GM18502 (cell line): Measurements from ENCODE around the gene CCDC12.

ENCODE experiments used
- ATAC-seq: cut with Tn5 transposase; IDR thresholded peaks from one replicate; pipeline ENCODE4 v1.9.1; 2021; ENCODE audit warnings: mild to moderate bottlenecking; ENCODE audit not compliant: unreplicated experiment, poor library complexity

Gene CCDC12

GRCh38 chr3:47008234-47008796, 31.8 kb upstream of the CCDC12 start:
- ATAC-seq = no peak

- no peak for ATAC-seq
These were observed 31.1 kb upstream of the CCDC12 start for GRCh38 chr3:47007482-47008233.

DNA sequence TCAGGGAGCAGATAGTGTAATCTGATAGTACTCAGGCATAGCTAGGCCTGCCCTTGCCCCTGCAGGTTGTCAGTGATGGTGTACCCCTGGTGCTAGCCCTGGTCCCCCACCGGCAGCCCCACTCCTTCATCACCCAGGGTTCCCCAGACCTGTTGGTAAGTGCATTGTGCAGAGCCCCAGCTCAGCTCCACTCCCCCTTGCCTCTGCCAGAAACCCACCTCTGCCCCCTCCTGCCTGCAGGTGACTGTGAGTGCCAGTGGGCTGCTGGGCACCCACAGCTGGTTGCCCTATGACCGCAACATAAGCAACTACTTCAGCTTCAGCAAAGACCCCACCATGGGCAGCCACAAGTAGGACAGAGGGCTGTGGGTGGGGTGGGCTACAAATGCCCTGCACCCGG, 30.5 kb upstream of the CCDC12 start:
- ATAC-seq = no peak

DNA sequence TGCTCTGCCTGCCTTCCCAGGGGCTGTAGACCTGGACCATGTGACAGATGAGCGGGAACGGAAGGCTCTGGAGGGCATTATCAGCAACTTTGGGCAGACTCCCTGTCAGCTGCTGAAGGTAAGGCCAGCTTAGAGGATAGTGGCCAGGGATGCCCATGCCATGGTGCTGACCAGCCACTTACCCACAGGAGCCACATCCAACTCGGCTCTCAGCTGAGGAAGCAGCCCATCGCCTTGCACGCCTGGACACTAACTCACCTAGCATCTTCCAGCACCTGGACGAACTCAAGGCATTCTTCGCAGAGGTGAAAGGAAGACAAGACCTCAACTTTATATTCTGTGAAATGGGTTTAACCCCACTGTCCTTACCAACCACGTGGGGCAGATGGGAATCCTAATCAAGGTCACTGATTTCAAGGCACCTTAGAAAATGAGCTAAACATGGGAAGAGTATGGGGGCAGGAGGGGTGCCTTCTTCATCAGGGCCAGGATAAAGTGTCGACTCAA, 29.7 kb upstream of the CCDC12 start:
- no peak for ATAC-seq

- no peak for ATAC-seq
These were observed 28.9 kb upstream of the CCDC12 start for GRCh38 chr3:47005212-47006144.

DNA sequence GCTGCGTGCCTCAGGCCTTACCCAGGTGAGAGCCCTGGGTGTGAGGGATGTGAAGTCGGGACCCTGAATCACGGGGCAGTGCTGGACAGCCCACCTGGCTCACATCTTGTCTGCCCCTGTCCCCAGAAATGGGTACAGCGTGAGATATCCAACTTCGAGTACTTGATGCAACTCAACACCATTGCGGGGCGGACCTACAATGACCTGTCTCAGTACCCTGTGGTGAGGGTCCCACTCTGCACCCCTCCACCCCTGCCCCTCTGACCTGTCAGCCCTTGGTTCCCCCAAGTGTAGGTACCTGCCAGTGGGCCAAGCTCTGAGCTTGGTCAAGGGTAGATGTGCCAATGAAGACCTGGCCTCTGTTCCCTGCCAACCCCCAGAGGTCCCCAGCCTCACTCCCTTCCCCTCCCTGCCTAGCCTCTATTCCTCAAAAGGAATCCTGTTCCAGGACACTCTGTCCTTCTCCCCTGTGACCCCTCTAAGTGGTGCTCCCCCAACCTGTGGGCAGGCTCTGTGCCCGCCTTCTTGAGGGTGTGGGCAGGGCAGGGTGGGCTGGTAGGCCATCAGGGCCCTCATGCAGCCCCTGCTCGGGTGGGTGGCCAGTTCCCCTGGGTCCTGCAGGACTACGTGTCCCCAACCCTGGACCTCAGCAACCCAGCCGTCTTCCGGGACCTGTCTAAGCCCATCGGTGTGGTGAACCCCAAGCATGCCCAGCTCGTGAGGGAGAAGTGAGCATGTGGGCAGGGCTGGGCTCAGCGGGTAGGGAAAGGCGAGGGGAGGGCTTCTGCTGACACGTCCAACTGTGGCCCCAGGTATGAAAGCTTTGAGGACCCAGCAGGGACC, 28.0 kb upstream of the CCDC12 start:
- ATAC-seq = no peak

DNA sequence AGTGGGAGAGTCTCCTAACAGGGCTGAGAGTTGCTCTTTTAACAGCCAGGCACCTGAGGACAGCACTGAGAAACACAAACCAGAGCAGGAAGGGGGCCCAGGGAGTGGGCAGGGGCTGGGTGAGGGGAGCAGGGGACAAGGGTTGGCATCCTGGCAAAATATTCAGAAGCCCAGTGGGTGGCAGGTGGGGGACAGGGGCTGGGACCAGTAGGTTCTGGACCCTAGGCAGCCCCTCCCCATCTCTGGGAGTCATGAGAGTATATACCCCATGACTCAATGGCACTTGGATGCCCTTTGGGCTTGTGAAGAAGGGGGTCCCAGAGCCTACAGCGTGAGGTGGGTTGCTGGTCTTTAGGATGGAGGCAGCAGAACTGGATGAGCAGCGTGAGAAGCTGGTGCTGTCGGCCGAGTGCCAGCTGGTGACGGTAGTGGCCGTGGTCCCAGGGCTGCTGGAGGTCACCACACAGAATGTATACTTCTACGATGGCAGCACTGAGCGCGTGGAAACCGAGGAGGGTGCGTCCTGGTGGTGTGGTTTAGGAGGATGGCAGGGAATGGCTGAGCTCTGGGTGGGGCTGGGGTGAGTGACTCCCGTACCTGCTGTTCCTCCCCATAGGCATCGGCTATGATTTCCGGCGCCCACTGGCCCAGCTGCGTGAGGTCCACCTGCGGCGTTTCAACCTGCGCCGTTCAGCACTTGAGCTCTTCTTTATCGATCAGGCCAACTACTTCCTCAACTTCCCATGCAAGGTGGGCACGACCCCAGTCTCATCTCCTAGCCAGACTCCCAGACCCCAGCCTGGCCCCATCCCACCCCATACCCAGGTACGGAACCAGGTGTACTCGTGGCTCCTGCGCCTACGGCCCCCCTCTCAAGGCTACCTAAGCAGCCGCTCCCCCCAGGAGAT, 27.2 kb upstream of the CCDC12 start:
- ATAC-seq = no peak

DNA sequence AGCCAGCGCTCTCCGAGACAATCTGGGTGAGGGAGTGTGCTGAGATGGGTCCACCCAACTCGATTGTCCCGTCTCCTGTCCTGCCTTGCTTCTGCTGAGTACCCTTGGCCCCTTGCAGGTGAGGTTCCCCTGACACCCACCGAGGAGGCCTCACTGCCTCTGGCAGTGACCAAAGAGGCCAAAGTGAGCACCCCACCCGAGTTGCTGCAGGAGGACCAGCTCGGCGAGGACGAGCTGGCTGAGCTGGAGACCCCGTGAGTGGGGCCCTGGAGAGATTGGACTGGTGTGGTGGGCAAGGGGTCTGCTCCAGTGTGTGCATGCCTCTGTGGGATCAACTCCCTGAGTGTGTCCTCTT, 26.5 kb upstream of the CCDC12 start:
- no peak for ATAC-seq

- no peak for ATAC-seq
These were observed 25.9 kb upstream of the CCDC12 start for GRCh38 chr3:47002171-47003055.

DNA sequence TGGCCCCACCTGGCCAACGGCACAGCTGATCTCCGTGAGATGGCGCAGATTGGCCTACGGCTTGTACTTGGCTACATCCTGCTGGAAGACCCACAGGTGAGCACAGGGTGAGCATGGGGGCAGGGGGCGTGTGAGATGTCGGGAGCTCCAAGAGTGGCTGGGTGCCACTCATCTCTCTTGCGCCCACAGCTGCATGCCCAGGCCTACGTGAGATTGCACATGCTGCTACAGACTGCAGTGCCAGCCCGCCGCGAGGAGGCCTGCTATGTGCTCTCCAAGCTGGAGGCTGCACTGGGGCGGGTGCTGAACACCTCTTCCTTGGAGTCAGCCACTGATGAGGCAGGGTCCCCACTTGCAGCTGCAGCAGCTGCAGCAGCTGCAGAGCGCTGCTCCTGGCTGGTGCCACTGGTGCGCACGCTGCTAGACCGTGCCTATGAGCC, 25.2 kb upstream of the CCDC12 start:
- ATAC-seq = no peak

GRCh38 chr3:47000922-47001730, 24.6 kb upstream of the CCDC12 start:
- no peak for ATAC-seq

DNA sequence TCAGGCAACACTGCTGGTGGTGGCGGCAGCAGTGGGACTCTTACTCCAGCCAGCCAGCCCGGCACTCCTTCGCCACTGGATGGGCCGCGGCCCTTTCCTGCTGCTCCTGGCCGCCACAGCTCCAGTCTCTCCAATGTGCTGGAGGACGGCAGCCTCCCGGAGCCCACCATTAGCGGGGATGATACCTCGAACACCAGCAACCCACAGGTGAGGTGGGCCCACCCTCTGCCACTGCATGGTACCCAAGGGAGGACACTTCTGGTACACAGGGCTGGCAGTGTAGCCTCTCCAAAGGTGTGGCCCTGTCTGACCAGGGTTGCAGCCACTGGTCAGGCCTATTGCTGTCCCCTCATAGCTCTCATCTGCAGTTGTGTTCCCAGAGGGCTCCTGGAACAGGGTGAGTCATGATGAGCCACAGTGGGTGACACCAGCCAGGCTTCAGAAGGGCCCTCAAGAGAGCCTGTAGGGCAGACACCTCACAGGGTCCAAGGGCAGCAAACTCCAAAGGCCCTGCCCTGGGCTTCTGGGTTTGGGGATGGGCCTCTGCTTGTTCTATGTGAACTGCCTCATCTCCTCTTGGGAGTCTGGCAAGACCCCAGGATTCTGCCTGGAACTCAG, 23.8 kb upstream of the CCDC12 start:
- no peak for ATAC-seq

GRCh38 chr3:46999516-47000197, 23.1 kb upstream of the CCDC12 start:
- ATAC-seq = no peak

DNA sequence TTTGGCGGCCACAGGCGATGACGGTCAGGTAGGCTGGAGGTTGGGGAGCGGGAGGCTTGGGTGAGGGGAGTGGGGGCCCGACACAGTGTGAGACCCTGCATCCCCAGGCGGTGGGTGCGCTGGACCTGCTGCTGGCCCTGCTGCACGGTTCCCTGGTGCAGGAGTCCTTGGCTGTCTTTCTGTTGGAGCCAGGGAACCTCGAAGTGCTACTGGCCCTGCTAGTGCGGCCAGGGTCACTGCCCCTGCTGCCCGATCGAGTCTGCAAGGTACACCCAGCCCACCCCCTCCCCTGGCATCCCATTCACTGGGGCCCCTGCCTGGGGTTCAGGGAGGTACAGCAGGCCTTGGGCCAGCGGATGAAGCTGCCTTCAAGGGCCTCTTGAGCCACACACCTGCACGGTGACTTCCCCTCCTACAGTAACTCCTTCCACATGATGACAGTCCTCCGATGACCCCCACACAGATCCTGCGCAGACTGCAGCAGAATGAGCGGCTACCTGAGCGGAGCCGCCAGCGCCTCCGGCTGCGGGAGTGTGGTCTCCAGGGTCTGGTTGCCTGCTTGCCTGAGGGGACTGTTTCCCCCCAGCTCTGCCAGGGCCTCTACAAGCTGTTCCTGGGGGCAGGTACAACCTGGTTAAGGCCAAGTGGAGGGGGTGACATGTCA, 22.4 kb upstream of the CCDC12 start:
- no peak for ATAC-seq

DNA sequence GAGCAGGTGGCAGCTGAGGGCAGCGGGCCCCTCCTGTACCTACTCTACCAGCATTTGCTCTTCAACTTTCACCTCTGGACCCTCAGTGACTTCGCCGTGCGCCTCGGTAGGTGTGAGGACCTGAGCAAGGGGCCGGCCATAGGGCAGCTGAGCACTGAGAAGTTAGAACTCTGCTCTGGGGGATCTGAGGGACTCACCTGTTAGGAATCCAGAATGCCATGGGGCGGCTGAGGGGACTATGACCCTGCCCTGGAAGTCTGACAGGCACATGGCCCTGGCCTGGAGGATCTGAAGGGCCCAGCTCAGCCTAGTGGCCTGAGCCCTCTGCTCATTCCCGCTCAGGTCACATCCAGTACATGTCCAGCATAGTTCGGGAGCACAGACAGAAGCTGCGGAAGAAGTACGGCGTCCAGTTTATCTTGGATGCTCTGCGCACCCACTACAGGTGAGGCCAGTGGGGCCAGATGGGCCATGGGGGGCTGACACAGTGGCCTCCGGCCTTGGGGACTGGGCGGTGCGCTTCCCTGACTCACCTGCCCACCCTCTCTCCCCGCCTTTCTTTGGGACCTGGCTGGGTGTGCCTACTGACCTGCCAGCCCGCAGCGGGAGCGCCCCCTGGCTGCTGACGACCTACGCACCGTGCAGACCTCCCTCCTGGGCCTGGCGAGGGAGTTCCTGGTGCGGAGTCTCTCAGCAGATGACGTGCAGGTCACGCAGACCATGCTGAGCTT, 21.7 kb upstream of the CCDC12 start:
- no peak for ATAC-seq
